HG02798 (cell line): Measurements from ENCODE around the gene FAM72A.
"Not testable (repeated sequence)": the region's sequence is repeated elsewhere in the genome, so short reads cannot be mapped to it uniquely, and the experiment has no call there.

ENCODE experiments used
- ATAC-seq: cut with Tn5 transposase; IDR thresholded peaks from one replicate; pipeline ENCODE4 v1.9.1; 2021; ENCODE audit warnings: mild to moderate bottlenecking; ENCODE audit not compliant: unreplicated experiment, poor library complexity

The FAM72A gene

DNA sequence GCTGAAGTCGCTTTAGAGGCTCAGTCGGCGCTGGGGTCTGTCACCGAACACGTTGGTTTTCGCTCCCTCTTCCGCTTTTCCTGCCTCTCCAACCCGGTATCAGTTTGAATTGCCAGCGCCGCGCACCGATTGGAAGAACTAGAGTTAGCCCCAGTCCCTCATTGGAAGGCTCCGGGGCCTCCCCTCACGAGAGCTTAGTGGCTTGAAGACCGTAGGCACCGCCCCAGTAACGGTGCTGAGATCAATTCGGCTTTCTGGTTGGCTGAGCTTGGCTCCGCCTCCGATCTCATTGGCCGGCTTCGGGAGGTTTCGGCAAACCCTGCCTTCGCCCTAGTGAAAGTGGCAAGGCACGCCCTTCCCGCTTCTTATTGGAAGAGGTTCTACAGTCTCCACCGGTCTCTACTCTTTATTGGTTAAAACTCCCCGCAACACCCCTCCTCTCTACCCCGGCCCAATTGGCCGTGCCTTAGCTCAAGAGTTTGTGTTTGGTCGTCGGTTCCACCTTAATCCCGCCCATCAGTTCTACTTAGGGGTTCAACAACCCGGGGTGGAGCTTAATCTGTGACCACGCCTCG, at the start of gene FAM72A:
Gene FAM72A (minus strand): TSS at position 51 of the 575 bp plus-strand sequence. CDS start 814 bp downstream, outside the sequence.
- peak; percentile 86 for ATAC-seq

DNA sequence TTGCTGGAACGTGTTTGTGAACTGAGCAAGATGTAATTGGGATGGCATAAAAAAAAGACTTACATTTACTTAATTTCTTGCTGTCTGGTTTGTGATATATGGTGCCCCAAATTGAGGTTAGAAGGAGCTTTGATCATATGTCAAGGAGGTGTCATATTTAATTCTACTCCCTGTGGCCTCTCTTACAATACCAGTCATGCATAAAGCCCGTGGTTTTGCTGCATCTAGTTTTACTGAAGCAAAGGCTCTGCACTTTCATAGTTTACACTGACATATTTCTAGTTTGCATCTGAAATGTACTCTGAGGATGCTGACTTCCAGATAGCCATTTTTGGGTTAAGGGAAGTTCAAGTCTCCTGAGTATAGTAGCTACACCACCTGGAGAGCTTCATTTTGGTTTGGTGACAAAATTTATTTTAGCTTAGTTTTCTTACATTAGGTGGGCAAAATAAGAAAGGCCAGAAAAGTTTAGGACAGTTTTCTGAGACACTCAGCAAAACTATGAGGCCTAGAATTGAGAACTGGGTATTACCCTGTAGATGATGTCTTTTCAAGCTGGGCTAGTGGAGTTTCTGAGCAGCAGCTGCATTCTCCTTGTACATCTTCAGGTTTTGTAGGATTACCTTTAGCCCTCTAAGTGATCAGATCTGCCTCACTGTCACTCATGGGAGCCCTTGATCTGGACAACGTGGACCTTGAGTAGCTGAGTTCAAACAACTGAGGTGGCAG, 48.5 kb upstream of the FAM72A start:
- ATAC-seq = peak; percentile 77

DNA sequence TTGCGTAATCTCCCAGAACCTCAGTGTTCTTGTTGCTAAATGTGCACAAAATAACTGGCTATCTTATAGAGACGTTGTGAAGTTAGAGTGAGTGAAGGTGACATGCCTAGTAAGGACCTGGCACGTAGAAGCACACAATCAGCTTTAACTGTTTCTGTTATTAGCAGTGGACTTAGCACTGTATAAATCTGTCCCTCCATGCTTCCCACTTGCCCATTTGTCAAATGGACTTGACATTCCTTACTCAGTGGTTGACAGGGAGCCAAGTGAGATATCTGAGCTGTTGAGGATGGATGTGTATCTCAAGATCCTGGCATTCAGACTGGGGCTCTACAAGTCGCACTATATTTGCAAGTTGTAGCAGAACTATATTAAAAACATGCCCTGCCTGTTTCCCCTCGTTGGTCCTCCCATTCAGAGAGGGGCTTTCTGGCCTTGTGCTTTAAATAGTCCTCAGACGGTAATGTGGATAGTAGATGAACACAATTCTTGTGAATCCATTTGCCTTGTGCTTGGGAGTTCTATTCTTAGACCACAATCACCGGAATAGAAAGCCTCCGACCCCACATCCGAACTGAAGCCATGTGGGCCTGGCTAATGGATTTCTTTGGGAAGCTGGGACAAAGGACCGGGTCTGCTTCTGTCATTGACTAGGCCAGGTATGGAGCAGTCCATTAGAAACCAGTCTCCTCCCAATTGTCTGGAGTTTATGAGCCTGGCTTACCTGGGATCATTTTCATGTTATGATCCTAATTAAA, 43.7 kb upstream of the FAM72A start:
- not testable (repeated sequence) for ATAC-seq

DNA sequence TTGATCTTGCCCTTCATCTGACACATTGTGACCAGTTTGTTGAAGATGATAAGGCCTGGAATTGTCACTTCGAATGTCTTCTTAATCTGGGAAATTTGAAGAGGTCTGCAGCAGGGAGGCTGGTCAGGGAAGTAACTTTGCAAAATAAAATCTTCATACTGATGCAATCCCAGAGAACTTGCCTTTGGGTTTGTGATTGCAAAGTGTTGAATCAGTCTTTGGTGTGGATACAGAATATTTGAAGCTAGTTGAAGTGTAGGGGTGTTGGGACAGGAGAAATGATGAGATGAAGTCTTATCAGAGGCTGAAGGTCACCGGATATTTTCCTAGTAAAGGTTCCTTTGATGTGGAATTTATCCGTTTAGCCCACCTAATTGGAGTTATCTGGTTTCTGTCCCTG, 42.8 kb upstream of the FAM72A start:
- not testable (repeated sequence) for ATAC-seq

DNA sequence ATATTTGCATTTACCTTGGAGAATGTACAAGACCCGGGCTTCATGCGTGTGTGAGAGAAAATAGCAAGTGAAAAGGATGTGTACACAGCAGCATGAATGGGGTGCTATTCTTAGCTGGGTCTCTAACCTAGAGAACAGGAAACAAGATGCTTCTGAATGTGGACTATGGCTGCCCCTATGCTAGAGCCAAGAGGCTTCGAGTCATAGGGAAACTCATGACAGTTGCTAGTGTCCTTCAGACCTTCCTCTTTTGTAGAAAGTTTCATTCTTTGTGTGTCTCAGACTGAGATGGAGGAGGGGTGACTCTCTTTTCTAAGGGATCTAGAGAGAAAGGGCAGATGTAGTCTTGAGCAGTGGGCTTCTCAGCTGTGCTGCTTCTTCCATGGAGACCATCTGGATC, 40.7 kb upstream of the FAM72A start:
- peak; percentile 95 for ATAC-seq

DNA sequence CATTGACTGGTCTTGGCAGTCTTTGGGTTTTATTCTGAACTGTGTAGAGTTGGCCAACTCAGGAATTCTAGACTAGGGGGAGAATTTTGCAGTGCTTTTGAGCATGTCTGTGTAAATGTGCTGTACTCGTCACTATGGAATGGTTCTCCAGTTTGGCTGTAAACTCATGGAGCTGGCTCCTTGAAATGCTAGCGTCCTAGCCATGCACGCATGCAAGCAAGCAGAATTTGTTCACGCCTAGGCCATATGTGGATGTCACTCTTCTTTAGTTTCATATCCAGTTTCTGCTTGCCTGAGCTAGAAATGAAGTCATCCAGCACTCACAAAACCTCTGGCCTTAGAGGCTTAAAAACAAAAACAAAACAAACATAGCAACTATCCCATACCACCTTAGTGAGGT, 37.6 kb upstream of the FAM72A start:
- ATAC-seq = peak; percentile 57

DNA sequence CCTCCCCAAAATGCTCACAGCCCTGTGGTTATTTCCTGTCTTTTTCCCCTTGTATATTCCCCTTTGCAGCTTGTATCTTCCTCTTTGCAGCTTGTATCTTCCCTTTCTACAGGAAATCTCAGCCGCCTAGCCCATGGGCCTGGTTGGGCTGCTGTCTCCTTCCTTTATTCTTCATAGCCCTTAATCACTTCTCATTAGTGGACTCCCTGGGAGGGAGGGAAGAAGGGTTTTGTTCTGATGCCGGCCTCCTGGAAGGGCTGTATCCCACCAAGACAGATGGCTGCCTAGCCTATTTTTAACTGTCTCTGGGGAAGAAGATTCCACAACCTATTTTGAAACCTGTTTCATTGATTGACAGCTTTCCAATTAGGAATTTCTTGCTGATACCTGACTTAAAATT, 32.6 kb upstream of the FAM72A start:
- ATAC-seq = not testable (repeated sequence)

DNA sequence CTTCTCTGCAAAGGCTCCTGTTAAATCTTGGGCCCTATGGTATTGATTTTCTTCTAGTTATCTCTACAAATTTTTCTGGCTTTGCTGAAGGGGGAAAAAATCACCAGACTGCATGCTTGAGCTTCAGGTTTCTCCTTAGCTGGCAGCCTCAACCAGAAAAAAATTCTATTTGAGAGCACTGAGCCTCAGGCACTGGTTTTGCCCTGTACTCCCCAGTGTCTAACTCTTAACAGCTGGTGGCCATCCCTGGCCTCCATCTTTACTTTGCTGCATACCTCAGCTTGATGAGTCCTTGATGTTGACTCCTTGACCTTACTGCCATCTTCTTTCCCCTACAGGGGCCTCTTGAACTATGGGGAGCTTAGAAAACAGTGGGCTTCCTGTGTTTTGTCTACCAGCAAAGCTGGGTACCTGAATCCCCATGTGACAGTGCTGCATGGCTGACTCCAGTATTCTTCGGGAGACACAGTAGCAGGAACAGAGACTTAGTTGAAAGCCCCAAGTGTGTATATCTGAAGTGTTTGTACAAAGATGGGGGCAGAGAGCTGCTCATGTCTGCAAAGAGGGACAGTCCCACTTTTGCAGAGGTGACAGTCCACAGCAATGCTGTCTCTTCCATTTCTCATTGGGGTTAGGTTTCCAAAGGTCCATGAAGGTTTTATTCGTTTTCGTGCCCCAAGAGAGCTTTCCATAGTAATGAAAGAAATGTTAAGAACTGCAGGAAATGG, 31.7 kb upstream of the FAM72A start:
- not testable (repeated sequence) for ATAC-seq

DNA sequence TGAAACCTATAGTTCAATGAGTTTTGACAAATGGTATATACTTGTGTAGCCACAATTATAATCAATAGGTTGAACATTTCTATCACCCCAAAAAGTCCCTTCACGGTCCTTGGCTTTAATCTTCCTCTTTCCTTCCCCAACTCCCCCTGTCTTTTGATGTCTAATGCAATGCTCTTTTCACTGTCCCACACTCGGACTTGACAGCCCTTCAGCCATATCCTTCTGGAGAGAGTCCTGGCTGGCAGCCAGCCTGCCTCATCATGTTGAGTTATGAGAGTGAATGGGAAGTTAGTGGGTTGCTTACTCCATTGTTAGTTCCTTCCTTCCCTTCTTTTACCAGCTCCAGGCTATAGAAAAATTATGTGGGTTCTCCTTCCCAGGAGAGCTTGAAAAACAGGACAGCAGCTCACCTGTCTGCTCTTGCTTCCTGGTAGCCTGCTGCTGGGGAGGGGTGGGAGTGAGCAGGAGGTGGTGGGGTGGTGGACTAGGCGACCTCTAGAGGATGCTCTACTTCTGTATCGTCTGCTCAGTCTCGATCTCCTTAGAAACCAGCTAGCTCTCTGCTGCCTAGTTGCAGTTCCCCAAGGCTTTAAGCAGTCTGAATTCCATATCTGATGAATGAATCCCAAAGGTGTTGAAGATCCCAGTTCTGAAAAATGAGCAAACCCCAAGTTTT, 30.5 kb upstream of the FAM72A start:
- ATAC-seq = peak; percentile 81

DNA sequence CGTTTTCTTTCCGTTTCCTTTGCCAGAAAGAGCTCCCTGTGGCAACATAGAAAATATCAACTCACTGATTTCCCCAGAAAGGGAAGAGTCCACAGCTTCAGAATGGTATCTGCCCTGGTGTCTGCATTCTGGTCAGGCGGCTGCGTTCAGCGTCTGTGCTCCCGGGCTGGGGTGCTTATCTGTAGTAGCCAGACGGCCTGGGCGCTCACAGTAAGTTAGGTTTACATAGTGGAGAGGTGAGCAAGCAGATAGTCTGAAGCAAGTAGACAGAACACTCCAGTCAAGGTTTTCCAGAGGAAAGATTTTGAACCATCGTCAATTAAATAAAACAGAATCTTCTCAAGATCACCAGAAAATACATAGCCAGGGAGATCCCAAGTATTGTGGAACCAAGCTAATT, 29.4 kb upstream of the FAM72A start:
- not testable (repeated sequence) for ATAC-seq

DNA sequence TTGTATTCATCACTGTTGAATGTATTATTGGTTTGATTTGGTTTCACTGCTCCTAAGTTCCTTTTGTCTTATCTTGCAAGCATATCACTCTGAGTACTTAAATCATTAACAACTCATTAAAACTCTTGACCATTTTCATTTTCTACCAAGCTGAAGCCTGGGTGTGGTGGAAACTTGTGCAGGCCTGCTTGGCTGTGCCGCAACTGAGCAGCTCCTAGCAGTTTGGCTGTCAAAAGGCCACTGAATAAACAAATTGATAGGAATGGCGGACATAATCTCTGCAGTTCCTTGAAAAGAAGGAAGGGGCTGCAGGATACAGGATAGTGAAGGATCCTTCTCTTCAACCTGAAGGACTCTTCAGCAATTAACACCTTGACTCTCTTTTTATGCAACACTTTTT, 26.6 kb upstream of the FAM72A start:
- not testable (repeated sequence) for ATAC-seq

DNA sequence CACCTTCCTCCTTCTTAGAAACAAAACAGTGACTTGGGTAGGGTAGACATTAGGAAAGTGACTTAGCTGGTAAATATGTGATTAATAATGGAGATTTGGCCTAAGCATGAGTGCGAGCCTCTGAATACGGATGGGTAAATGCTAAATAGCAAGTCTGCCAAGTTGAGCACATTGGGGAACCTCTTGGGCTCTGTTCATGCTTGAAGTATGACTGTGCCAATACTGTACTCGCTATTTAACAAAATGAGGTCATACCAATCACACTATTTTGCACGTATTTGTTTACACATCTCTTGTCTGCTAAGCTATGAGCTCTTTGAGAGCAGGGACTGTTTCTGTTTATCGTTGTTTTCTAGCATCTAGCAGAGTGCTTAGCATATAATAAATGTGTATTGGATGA, 24.2 kb upstream of the FAM72A start:
- ATAC-seq = not testable (repeated sequence)

DNA sequence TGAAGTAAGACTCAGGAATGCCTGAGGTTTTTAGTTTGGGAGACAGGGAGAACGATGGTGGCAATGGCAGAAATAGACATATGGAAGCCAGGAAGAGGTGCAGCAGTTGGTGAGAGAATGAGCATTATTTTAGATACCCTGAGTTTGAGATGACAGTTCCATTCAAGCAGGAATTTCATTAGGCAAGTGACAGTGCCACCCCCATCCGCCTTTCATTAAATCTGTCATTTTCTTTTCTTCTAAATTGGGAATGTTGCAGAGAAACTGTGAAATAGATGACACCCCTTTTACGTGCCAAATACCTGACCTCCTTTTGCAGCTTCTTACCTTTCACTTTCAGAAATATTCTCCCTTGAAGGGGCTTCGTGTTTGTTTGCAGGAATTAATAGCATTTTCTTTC, 22.7 kb upstream of the FAM72A start:
- not testable (repeated sequence) for ATAC-seq

DNA sequence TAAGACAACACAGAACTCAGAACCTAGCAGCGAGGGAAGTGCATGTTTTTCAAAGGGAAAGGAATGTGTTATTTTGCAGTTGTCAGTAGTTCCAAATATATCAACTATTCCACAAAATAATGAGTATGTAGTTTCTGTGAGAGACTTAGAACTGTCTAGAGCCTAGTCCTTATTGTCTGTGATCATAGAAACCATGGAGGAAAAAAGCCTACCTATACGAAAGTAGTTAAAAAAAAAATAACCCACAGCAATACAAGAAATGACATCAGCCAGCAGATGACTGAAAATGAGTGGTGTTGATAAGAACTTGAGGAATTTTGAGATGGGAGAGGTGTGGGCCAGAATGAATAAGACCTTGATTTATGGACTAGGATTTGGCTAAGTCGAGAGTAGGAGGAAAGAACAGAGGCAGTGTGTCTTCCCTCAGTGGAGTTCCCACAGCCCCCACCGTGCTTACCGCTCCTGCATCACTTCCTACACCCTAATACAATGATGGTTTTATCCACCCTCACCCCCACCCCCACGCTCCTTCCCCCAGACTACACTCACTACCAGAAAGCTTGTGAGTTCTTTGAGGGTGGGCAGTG, 21.6 kb upstream of the FAM72A start:
- not testable (repeated sequence) for ATAC-seq

DNA sequence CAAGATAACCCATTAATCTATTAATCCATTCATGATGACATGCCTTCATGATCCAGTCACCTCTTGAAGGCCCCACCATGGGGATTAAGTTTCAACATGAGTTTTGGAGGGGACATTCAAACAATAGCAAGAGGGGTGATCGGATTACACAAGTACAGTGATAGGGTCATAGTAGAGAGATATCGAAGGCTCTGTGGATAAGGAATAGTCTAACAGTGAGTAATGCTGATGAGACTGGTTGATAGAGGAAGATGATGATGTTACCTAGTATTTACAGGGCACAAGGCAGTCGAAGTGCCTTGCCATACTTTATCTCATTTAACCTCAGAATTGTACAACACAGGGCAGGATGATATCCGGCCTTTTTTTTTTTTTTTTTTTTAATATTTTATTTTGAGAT, 18.9 kb upstream of the FAM72A start:
- ATAC-seq = not testable (repeated sequence)

DNA sequence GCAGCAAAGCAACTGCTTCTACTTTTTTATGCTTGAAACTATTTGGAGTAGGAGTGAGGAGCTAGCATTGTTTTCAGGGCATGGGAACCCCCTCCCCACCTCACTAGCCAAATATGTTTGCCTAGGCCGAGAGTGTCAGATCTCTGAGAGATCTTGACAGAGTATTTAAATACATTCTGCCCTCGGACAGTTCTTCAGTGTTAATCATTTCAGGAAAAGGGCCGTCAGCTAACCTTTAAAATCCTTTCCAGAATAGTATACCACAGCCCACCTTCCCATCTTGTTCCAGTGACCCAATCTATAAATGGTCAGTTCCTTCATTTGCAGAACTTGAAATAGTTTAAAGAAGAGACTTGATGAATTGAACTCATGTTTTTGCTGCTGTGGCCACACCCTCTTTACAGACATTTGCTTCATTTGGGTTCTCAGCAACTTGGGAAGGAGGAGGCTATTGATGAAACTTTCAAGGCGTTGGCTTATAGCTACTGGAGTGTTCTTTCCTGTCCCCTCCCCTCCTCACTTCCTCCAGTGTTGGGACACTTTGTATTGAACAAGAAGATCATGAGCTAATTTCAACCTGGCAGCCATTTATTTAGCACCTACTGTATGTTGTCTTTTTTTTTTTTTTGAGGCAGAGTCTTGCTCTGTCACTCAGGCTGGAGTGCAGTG, 17.8 kb upstream of the FAM72A start:
- not testable (repeated sequence) for ATAC-seq

DNA sequence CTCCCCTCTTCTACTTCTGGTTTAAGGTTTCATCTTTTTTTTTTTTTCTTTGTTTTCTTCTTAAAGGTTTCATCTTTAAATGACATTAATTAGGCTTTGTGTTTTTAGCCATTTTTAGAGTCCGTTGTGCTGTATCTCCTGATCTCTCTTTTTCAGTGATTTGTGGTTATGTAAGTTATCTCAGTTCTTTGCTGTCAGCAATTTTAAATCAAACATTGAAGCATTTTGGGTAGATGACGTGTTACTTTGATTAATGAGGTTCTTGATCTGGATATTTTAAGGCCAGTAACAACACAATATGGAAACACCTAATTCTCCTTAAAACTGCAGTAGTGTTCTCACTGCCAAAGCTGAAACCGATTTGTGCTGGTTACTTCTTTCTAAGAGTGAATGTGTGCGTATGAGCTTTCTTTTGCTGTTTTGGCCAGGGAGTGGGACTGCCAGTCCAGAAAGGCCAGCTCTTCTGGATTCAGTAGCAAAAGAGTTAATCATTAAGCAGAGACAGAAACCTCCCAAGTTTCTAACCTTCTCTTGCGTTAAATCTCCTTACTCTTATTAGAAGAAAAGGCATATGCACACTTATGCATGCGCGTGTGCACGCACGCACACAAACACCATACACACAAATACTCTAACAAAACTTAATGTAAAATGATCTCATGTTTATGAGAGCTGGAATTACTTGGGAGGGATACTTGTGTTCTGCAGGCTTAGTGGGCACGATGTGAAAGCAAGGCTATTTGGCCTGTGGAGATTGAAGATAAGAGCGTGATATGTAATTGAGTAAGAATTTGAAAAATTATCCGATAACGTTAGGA, 17.1 kb upstream of the FAM72A start:
- ATAC-seq = not testable (repeated sequence)

DNA sequence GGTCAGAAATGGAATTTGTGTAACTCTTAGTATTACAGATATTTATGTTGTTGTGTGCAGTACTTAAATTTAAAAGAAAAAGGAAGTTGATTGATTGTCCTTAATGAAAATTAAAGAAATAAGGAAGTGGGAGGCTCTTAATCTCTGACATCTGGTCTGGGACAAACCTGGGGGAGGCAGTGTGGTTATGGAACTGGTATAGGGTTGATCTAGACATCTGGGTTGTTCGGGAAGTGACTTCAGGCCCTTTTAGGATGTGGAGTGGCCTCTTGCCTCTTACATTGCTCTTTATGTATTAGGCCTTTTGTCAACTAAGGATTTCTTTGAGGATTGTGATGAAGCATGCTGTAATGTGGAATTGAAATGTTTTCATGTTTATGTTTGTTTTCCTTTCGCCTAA, 16.1 kb upstream of the FAM72A start:
- ATAC-seq = not testable (repeated sequence)
